Right kidney (tissue), 1 donor: ENCODE data around the gene MCMBP.
"Not testable (repeated sequence)": the region's sequence is repeated elsewhere in the genome, so short reads cannot be mapped to it uniquely, and the experiment has no call there.

Source experiments
- DNase-seq: peaks from one replicate; pipeline ENCODE4 v3.0.0-alpha.2; 2016

The MCMBP gene

GRCh38 chr10:119831656-119832055 lies 41.0 kb downstream of the MCMBP start:
- DNase-seq = no peak

GRCh38 chr10:119830851-119831250 lies 41.8 kb downstream of the MCMBP start:
- no peak for DNase-seq

GRCh38 chr10:119829429-119829828 lies 43.2 kb downstream of the MCMBP start:
- no peak for DNase-seq

GRCh38 chr10:119827430-119827829 lies 45.2 kb downstream of the MCMBP start:
- no peak for DNase-seq

DNA sequence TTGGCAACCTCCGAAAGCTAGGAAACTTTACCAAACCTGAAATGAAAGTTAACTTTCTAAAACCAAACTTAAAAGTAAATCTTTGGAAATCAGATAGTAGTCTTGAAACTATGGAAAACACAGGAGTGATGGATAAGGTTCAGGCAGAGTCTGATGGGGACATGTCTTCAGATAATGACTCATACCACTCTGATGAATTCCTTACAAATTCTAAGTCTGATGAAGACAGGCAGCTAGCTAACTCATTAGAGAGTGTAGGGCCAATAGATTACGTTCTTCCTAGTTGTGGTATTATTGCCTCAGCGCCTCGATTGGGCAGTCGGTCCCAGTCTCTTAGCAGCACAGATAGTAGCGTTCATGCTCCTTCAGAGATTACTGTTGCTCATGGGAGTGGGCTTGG lies 45.9 kb downstream of the MCMBP start:
- no peak for DNase-seq

- no peak for DNase-seq
Measured at GRCh38 chr10:119824299-119824698, 48.3 kb downstream of the MCMBP start.

DNA sequence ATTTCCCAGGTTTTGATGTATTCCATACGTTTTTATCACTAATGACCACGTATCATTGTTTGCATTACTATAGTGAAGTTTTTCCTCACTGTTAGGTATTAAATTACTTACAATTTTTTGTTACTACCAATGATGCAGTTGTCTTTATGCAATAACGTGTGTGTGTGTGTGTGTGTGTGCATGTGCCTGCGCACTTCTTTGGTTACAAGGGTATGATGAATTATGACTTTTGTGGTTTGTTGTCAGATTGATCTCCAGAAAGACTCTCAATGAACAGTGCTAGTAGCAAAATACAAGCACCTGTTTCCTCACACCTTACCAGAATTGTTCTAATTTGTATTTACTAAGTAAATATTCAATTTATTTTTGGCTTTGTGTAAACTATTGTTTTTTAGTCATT lies 51.5 kb downstream of the MCMBP start:
- no peak for DNase-seq

DNA sequence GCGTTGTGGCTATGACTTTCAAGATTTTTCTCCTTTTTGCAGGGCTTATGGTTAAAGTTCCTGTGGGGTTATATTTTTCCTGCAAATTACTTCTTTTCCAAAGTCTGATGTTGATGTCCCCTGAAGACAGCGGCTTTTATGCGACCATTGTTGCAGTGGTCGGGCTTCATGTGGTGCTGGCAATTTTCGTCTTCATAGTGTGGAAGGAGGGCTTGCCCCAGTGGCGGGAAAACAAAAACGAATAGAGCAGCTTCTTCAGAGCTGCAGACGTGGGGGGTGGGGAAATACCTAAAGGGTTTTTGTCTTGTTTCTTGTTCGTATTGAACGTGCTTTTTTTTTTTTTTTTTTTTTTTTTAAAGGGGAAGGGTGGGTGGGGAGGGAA lies 53.8 kb downstream of the MCMBP start:
- DNase-seq = no peak

- DNase-seq = peak; percentile 80
Measured at GRCh38 chr10:119817991-119818888, 54.4 kb downstream of the MCMBP start.

DNA sequence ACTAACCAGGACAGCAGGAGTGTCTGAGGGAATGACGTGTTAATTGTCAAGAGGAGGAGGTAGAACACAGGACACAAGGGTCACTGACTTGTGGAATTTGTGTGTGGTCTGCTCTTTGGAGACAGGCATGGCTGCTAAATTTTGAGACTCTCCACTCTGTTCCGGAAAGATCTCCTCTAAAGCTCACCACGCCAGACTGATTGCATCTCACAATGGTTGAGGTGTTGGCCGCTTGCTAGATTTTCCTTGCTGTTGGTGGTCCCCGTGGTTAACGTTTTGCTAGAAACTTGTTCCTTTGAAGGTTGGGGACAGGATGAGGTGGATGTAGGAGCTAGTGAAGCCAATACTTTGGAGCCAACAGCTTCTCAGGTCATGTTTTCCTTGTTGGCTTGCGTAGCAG lies 57.0 kb downstream of the MCMBP start:
- DNase-seq = no peak

DNA sequence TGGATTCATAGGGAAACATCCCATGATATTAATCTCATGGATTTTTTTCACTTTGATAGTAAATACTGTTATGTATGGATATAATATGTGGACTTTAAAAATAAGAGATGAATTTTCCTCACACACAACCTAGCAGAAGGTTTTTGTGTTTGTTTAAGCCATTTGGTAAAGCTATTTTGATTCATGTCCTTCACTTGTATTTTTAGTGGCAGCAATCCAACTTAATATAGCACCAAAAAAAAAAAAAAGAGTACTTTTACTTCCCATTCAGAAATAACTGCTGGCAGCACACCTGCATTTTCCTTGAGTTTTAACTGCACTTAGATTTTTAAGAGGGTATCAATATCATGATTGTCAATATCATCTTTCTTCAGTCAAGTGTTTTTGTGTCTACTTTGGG lies 60.0 kb downstream of the MCMBP start:
- no peak for DNase-seq

DNA sequence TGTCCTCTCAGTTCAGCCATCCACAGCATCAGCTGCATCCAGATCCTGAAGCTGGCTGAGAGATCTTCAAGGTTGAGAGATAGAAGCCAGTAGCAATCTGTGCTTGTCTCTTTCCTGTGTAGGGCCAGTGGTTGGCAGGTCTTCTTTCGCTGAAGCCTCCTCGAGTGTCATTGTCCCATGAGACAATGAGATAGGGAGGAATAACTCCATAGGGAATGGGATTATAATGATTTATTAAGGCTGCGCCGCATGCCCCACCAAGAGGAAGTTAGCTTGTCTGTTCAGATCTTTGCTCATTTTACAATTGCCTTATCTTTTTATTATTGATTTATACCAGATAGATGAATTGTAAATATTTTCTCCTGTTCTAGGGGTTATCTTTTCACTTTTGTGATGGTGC lies 61.5 kb downstream of the MCMBP start:
- DNase-seq = no peak

- DNase-seq = no peak
Measured at GRCh38 chr10:119807960-119808697, 64.5 kb downstream of the MCMBP start.

GRCh38 chr10:119806334-119807130 lies 66.1 kb downstream of the MCMBP start:
- no peak for DNase-seq

GRCh38 chr10:119805702-119806230 lies 66.9 kb downstream of the MCMBP start:
- DNase-seq = no peak

GRCh38 chr10:119803264-119803663 lies 69.4 kb downstream of the MCMBP start:
- DNase-seq = no peak

- no peak for DNase-seq
Measured at GRCh38 chr10:119801998-119802538, 70.6 kb downstream of the MCMBP start.

GRCh38 chr10:119801176-119801575 lies 71.5 kb downstream of the MCMBP start:
- no peak for DNase-seq

GRCh38 chr10:119796039-119796438 lies 76.6 kb downstream of the MCMBP start:
- DNase-seq = no peak

GRCh38 chr10:119795101-119795500 lies 77.5 kb downstream of the MCMBP start:
- not testable (repeated sequence) for DNase-seq

- no peak for DNase-seq
Measured at GRCh38 chr10:119786117-119786769, 86.4 kb downstream of the MCMBP start.
